CD4-positive, alpha-beta T cell treated with Interleukin-4 for 1 hour (primary cell): ENCODE measurements around the gene TRAP1.

Experiments used
- DNase-seq, 2 donors: peaks; one replicate each; pipeline ENCODE4 v3.0.0-alpha.2; 2020 to 2022

TRAP1 gene

DNA sequence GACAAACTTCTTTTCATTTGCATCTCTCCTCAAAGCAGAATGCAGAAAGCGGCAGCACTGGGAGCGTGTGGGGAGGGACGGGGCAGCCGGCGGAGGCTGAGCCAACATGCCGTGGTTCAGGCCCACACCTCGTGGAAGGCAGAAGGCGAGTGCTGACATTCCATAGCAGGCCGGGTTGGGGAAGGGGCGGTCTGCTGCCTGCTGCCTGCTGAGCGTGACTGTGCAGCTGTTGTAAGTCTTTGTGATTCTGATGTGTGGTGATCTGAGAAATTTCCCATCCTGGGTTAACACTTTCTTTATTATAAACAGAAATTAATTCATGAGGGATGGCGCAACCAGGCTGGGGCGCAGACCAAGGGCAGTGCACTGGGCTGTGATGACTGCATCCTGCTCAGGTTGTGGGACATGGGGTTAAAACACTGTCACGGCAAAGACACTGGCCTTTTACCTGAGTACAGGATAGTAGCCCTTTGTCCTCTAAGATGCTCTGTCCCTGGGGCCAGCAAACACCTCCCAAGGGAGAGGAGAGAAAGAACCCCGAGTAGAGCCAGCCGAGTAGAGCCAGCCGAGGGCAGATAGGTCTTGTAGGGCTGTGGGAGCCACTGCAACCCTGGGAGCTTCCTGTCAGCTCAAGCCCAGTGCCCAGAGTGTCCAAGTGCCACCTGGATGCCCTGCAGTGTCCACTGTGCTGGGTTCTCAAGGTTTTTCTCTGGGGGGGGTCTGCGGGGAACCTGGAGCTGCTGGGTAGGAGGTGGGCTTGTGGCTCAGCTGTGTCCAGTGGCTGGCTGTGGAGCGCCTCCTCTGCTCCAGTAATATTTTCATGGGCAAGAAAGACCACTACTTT, 71.6 kb downstream of the TRAP1 start:
- DNase-seq = no peak

DNA sequence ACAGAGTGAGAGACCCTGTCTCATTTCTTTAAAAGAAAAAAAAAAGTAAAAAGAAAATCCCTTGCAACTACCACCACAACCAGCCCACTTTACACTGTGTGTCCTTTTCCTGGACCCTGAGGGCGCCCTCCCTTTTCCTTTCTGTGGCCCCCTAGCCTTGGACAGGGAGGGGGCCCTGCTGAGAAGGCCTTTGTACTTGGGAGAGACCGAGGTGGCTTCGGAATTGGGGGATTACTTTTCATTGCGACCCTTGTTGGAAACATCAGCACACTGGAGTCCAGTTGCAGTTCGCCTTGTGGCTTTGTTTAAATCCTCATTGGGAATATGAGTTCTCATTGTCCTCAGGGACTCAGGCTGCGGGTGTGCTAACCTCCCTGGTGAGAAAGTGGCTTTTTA, 72.2 kb downstream of the TRAP1 start:
- DNase-seq = no peak

DNA sequence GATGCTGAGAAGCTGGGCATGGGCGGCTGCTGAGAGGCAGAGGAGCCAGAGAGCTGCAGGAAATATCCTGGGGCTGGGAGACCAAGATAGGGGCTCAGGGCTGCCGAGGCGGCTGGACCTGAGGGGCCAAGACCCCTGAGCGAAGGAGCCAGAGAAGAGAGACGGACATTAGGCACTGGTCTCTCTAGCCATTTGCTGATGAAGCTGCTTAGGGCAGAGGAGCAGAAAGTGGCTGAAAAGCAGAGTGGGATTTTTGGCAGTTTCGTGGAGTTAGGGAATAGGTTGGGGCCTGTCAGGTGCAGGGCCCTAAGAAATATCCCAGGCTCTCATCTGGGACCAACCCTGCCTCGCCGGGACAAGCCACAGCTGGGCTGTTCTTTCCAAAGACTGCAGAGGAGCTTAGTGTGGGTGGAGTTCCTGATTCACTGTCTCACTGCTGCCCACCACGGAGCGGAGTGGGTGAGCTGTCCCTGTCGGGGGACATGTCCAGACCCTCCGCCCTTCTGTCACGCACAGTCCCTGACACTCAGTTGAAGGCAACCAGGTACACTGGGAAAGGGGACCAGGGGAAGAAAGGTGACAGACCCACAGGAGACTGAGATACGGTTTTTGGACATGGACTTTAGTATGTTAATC, 74.1 kb downstream of the TRAP1 start:
- DNase-seq = no peak

DNA sequence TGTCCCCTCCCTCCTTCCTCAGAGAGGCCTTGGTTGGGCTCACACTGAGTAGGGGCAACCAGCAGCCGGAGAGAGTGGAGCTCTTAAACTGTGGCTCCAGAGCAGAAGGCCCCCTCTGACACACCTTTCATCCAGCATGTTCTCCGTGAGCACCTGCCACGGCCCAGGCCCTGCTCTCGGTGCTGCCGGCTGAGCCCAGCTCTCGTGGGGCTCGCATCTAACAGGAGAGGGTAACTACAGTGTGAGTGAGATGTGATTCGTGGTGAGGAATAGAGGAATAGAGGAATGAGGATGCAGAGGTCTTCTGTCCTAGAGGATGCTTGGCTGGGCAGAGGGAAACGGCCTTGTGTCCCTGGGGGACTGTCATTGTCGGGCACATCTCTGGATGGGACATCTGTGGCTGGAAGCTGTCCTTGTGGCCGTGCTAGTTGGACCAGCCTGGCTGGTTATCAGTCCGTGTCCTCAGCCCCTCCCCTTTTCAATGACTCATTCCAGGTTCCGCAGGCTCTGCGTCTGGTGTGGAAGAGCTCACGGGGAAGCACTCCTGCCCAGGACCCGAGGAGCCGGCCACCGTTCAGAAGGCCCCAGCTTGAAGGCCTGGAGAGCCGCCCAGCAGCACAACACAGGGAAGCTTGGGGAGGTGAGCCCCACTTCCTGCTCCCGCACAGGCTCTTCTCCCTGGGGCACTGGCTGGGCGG, 74.8 kb downstream of the TRAP1 start:
- no peak for DNase-seq

DNA sequence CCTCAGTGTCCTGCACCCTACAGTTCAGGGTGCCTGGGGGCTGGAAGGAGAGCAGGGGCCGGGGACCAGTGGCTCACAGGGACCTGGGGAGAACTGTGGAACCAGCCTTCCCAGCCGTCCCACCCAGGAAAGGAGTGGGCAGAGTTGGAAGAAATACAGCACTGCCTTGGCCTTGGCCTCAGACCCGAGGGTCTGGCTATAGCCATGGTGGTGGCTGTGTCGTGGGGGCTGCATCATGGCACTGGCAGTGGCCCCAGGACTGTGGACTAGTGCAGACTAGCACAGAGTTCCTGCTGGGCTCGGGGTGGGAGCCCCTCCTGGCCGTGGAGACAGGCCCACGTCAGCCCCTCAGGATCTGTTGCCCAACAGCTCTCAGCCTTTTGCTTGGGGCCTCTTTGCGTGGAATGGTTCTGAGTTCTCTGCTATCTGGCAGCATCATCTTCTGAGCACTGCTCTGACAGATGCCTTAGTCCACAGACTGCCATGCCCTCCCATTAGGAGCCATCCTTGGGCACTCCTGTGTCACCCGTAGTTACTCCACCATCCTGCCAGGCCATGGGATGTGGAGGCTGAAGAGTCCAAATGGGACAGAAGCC, 75.4 kb downstream of the TRAP1 start:
- no peak for DNase-seq

DNA sequence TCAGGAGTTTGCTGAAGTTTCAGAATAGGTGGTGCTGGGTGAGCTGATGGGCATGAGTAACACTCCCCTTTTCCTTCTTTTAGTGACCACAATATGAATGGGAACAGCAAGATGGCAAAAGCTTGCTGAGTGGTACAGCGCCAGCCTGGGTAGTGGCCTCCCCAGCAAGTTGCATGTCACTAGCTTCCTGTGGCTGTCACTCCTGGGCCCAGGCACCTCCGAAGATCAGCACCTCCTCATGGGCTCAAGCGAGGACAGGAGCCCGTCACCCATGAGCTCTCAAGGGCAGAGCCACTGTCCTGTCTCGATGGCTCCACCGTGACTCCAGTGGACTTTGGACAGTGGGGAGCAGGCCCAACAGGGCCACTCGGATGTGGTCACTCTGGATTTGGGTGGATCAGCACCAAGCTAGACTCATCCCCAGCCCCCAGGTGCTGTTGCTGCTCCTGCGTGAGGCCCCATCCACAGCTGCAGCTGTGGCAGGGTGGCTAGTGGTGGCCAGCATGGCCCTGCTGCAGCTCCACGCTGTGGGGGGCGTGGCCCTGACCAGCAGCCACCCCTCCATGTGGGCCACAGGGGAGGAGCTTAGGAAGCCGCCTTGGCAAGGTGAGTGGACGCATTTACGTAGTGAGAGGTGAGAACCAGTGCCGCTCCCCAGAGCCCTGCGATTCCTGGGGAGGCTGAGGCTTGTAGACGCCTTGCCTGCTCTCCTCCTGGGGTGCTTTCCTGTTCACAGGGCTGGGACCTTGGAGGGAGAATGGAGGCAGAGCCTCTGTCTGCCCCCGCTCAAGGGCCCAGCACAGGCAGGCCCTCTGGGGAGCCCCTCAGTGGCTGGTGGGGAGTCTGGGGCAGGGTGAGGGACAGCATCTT, 76.5 kb downstream of the TRAP1 start:
- no peak for DNase-seq

- no peak for DNase-seq
These were observed 77.1 kb downstream of the TRAP1 start for GRCh38 chr16:3640207-3640606.

DNA sequence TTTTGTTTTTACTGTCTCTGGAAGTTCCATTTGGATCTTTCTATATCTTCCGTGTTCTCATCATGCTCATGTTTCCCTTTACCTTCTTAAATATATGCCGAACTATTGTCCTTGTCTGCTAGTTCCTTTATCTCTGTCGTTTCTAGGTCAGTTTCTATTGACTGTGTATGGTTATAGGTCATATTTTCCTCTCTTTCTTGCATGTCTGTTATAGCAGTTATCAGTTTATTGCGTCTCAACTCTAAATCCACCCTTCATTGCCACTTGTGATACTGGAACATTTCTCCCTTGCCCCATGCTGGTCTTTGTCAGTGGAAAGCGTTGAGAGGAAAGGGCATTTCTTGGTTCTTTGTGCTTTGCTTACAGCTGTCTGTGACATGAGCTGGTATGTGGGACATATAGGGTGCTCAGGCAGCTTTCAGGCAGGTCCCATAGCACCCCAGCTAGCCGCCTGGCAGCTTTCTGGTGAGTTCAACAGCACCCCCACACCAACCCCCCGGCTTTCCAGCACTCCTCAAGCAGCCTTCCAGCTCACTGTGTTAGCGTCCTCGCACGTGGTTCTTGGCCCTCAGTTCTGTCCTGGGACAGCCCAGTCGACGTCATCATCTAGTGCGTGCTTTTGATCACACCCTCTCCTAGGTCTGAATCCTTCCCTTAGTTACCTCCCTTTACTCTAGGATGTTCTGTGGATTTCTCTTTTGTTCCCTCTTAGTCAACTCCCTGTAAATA, 78.2 kb downstream of the TRAP1 start:
- DNase-seq = no peak

- no peak for DNase-seq
These were observed 79.9 kb downstream of the TRAP1 start for GRCh38 chr16:3637371-3637923.

DNA sequence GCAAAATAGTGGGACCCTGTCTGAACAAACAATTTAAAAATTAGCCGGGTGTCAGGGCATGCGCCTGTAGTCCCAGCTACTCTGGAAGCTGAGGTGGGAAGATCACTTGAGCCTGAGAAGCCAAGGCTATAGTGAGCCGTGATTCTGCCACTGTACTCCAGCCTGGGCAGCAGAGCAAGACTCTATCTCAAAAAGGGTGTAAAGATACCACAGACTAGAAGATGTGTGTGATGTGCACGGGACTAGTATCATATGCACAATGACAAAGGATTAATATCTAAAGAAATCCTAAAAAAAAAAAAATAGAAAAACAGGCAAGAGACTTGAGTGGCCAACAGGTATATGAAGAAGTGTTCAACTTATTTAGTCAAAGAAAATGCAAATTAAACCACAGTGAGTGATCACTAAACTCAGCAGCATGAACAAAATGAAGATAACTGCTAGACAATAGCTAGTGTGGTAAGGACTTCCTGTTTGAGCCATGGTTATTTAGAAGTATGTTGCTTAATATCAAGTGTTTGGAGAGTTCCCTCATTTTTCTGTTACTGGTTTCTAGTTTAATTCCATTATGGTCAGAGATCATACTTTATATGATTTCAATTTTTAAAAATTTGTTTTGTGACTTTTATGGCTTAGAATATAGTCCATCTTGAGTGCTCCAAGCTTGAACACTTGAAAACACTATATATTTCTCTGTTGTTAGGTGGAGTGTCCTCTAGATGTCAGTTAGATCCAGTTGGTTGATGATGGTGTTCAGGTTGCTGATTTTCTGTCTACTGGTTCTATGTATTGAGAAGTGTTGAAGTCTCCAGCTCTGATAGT, 91.2 kb downstream of the TRAP1 start:
- DNase-seq = peak in 1 of 2 donors; percentile 44

- DNase-seq = no peak
These were observed 92.0 kb downstream of the TRAP1 start for GRCh38 chr16:3625331-3625730.

DNA sequence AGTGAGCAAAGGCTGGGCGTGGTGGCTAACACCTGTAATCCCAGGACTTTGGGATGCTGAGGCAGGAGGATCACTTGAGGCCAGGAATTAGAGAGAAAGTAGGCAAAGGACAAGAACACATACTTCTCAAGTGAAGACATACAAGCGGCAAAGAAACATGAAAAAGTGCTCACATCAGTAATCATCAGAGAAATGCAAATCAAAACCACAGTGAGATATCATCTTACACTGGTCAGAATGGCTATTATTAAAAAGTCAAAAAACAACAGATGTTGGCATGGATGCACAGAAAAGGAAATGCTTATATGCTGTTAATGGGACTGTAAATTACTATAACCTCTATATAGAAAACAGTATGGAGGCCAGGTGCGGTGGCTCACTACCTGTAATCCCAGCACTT, 93.7 kb downstream of the TRAP1 start:
- no peak for DNase-seq

DNA sequence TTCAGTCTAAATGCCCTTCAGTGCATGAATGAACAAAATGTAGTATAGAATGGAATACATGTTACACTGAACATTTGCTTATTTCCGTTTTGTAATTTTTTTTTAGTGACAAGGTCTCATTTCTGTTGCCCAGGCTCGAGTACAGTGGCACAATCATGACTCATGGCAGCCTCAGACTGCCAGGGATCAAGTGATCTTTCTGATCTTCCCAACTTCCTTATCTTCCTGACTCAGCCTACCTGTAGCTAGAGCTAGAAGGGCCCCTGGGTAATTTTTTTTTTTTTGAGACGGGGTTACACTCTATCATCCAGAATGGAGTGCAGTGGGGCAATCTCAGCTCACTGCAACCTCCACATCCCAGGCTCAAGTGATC, 98.6 kb downstream of the TRAP1 start:
- peak in 1 of 2 donors; percentile 20 for DNase-seq

DNA sequence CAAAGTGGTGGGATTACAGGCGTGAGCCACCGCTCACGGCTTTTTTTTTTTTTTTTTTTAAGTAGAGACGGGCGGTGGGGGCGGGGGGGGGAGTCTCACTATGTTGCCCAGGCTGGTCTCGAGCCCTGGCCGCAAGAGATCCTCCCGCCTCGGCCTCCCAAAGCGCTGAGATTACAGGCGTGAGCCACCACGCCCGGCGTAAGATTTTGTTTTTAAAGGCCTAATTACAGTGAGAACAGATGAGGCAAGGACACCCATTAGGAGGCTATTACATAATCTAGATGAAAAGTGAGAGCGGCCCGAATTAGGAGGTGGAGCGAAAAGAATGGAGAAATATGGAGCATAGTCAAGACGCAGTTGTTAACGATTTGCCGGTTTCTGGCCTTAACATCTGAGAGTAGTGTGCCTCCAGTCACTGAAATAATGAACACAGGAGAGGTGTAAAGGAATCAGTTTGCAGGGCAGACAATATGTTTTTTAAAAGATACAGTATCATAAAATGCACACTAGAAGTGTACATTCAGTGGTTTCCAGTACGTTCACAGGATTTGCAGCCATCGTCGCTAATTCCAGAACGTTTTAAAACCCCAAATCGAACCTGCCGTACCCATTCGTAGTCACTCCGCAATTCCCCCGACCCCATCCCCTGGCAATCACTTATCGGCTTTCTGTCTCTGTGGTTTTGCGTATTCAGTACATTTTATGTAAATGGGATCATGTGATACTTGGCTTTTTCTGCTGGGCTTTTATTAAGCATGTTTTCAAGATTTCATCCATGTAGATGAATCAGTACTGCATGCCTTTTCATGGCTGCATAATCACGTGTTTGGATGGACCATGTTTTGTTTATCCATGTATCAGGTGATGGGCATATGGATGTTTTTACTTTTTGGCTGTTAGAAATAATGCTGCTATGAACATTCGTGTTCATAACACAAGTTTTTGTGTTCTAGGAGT, 104.5 kb downstream of the TRAP1 start:
- no peak for DNase-seq

GRCh38 chr16:3611146-3611975, 106.0 kb downstream of the TRAP1 start, which contains the start of gene SLX4:
TSS of gene SLX4 (minus strand) at chr16:3611606. CDS start at chr16:3608964, 2,642 bp downstream.
- peak; percentile 92 to 93 for DNase-seq

GRCh38 chr16:3610698-3611145, 106.6 kb downstream of the TRAP1 start:
- DNase-seq = no peak

- DNase-seq = no peak
These were observed 107.2 kb downstream of the TRAP1 start for GRCh38 chr16:3609895-3610697.
